GM12892 (cell line): Measurements from ENCODE around the gene XDH.

ENCODE experiments used
- POLR2A ChIP-seq: IDR thresholded peaks from 2 replicates; pipeline ENCODE4 v1.6.1; 2011; ENCODE audit warnings: low read depth, low read length, control low read depth
- POLR2AphosphoS5 ChIP-seq: IDR thresholded peaks from 2 replicates; pipeline ENCODE4 v1.6.1; 2011; ENCODE audit warnings: low read depth, low read length, control low read depth
- TAF1 ChIP-seq: IDR thresholded peaks from 2 replicates; pipeline ENCODE4 v1.6.1; 2011; ENCODE audit warnings: low read depth, mild to moderate bottlenecking, control low read depth, low read length, borderline replicate concordance

GRCh38 chr2:31406593-31407385 is 7.8 kb downstream of the XDH start:
- no peak for TF ChIP-seq POLR2AphosphoS5
- no peak for TF ChIP-seq POLR2A
- no peak for TF ChIP-seq TAF1
